ENCODE data around the gene SFXN2. TPM values are rescaled to one million over a fixed set of nuclear protein-coding genes. Genes with fewer than 3 reads are reported as not detected.

SFXN2 gene
- total RNA-seq, 1 donor from 2014 or later: 6.3 TPM

- no peak for DNase-seq (ENCODE audit: low spot score)
- TF ChIP-seq, protein P1, sequence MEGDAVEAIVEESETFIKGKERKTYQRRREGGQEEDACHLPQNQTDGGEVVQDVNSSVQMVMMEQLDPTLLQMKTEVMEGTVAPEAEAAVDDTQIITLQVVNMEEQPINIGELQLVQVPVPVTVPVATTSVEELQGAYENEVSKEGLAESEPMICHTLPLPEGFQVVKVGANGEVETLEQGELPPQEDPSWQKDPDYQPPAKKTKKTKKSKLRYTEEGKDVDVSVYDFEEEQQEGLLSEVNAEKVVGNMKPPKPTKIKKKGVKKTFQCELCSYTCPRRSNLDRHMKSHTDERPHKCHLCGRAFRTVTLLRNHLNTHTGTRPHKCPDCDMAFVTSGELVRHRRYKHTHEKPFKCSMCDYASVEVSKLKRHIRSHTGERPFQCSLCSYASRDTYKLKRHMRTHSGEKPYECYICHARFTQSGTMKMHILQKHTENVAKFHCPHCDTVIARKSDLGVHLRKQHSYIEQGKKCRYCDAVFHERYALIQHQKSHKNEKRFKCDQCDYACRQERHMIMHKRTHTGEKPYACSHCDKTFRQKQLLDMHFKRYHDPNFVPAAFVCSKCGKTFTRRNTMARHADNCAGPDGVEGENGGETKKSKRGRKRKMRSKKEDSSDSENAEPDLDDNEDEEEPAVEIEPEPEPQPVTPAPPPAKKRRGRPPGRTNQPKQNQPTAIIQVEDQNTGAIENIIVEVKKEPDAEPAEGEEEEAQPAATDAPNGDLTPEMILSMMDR (IDR thresholded peaks at IDR 0.05; ENCODE audit: unreplicated experiment): no peak
- H3K27me3 Mint-ChIP-seq (ENCODE audit: unreplicated experiment): peaks cover 1% of the 10 kb centered on the region
- no peaks in the 10 kb centered on the region for H3K9me3 Mint-ChIP-seq (ENCODE audit: unreplicated experiment)
- peaks cover 9% of the 10 kb centered on the region for H3K36me3 Mint-ChIP-seq (ENCODE audit: low read depth, unreplicated experiment)
- H3K4me3 Mint-ChIP-seq (ENCODE audit: unreplicated experiment): no peak overlapping the region
- no peaks in the 10 kb centered on the region for H3K4me1 Mint-ChIP-seq (ENCODE audit: unreplicated experiment)
- no peak overlapping the region for H3K27ac Mint-ChIP-seq (ENCODE audit: unreplicated experiment)
Observed at GRCh38 chr10:102763037-102763607, 48.7 kb downstream of the SFXN2 start.

GRCh38 chr10:102764470-102765161, 50.2 kb downstream of the SFXN2 start:
- Mint-ChIP-seq H3K36me3 (ENCODE audit: low read depth, unreplicated experiment) (peaks cover 9% of the 10 kb centered on the region), H3K27ac (ENCODE audit: unreplicated experiment) (no peak overlapping the region), H3K4me3 (ENCODE audit: unreplicated experiment) (no peak overlapping the region), H3K9me3 (ENCODE audit: unreplicated experiment) (no peaks in the 10 kb centered on the region), H3K27me3 (ENCODE audit: unreplicated experiment) (peaks cover 1% of the 10 kb centered on the region), H3K4me1 (ENCODE audit: unreplicated experiment) (no peaks in the 10 kb centered on the region)
- no peak for DNase-seq (ENCODE audit: low spot score)
- TF ChIP-seq, protein P1 (IDR thresholded peaks at IDR 0.05; ENCODE audit: unreplicated experiment): no peak

DNA sequence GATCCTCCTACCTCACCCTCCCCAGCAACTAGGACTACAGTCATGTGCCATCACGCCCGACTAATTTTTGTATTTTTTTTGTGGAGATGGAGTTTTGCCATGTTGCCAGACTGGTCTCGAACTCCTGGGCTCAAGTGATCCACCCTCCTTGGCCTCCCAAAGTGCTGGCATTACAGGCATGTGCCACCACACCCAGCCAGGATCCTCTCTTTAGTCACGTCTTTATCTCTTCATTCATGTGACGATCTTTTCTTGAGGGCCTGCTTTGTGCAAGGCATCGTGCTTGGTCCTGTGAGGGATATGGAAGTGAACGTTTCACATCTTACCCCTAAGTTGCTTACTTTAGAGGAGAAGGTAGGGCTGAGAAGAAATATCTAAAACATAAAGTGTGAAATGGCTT, 50.9 kb downstream of the SFXN2 start:
- TF ChIP-seq, protein P1 (IDR thresholded peaks at IDR 0.05; ENCODE audit: unreplicated experiment): no peak
- no peak for DNase-seq (ENCODE audit: low spot score)
- Mint-ChIP-seq H3K36me3 (ENCODE audit: low read depth, unreplicated experiment) (peaks cover 9% of the 10 kb centered on the region), H3K27me3 (ENCODE audit: unreplicated experiment) (peaks cover 1% of the 10 kb centered on the region), H3K27ac (ENCODE audit: unreplicated experiment) (no peak overlapping the region), H3K4me3 (ENCODE audit: unreplicated experiment) (no peak overlapping the region), H3K4me1 (ENCODE audit: unreplicated experiment) (no peaks in the 10 kb centered on the region), H3K9me3 (ENCODE audit: unreplicated experiment) (no peaks in the 10 kb centered on the region)

DNA sequence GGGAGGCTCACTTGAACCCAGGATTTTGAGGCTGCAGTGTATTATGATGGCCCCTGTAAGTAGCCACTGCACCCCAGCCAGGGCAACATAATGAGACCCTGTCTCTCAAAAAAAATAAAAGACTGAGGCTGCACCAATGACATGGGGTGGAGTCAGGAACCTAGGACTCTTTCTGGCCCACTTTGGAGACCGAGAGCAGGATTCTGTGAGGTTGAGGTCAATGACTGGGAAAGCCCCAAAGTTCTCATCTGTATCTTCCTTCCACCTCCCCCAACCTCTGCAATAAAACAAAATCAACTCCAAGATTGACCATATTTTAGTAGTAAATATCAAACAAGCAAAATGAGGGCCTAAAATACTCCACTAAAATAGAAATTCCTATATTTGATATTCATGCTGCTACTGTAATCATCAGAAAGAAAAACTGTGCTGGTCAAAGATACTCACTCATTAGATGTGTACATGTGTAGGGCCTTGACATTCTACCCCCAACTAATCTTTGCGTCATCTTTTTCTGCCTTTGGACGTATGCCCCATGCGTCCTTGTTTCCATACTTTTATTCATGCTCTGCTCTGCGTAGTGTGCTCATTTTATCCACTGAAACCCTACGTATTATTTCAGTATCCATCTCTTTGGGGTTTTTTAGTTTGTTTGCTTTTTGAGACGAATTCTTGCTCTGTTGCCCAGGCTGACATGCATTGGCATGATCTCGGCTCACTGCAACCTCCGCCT, 53.2 kb downstream of the SFXN2 start:
- Mint-ChIP-seq H3K27ac (ENCODE audit: unreplicated experiment) (no peak overlapping the region), H3K4me1 (ENCODE audit: unreplicated experiment) (no peaks in the 10 kb centered on the region), H3K4me3 (ENCODE audit: unreplicated experiment) (no peak overlapping the region), H3K36me3 (ENCODE audit: low read depth, unreplicated experiment) (peaks cover 9% of the 10 kb centered on the region), H3K9me3 (ENCODE audit: unreplicated experiment) (no peaks in the 10 kb centered on the region), H3K27me3 (ENCODE audit: unreplicated experiment) (peaks cover 1% of the 10 kb centered on the region)
- TF ChIP-seq, protein P1 (IDR thresholded peaks at IDR 0.05; ENCODE audit: unreplicated experiment): no peak
- no peak for DNase-seq (ENCODE audit: low spot score)

All from endothelial cell (in vitro differentiated cells).